Measurements from ENCODE around the gene C8G. TPM values are rescaled to one million over a fixed set of nuclear protein-coding genes. Genes with fewer than 3 reads are reported as not detected.

The C8G gene
- total RNA-seq, 1 donor from 2014 or later = 2.8 TPM

DNA sequence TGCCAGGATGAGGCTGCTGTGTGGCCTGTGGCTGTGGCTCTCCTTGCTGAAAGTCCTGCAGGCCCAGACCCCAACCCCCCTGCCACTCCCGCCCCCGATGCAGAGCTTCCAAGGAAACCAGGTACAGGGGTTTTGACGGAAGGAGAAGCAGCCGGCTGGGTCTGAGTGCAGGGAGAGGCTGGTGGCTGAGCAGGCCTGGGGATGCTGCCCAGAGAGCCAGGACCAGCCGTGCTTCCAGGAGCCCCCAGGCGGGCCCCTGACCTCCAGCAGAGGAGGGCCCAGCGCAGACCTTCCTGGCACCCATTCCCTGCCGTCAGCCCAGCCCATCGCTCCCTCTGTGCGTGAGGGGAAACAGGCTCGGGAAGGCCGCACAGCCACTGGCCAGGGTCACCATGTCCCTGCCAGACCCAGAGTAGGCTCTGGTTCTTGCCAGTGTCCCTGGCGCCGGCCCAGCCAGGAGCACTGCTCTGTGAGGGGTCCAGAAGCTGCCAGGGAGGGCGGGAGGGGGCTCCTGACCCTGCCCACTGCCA lies 7.3 kb downstream of the C8G start:
- no peak overlapping the region for H3K27ac Mint-ChIP-seq
- no peak overlapping the region for H3K4me3 Mint-ChIP-seq (ENCODE audit: low read depth)
- no peaks in the 10 kb centered on the region for H3K36me3 Mint-ChIP-seq (ENCODE audit: insufficient read depth)
- no peak for DNase-seq (ENCODE audit: low spot score, unreplicated experiment)
- H3K9me3 Mint-ChIP-seq (ENCODE audit: low read depth) = peaks cover 7% of the 10 kb centered on the region
- H3K4me1 Mint-ChIP-seq (ENCODE audit: low read depth) = peaks cover 2% of the 10 kb centered on the region
- no peaks in the 10 kb centered on the region for H3K27me3 Mint-ChIP-seq
- TF ChIP-seq, protein P1, sequence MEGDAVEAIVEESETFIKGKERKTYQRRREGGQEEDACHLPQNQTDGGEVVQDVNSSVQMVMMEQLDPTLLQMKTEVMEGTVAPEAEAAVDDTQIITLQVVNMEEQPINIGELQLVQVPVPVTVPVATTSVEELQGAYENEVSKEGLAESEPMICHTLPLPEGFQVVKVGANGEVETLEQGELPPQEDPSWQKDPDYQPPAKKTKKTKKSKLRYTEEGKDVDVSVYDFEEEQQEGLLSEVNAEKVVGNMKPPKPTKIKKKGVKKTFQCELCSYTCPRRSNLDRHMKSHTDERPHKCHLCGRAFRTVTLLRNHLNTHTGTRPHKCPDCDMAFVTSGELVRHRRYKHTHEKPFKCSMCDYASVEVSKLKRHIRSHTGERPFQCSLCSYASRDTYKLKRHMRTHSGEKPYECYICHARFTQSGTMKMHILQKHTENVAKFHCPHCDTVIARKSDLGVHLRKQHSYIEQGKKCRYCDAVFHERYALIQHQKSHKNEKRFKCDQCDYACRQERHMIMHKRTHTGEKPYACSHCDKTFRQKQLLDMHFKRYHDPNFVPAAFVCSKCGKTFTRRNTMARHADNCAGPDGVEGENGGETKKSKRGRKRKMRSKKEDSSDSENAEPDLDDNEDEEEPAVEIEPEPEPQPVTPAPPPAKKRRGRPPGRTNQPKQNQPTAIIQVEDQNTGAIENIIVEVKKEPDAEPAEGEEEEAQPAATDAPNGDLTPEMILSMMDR (IDR thresholded peaks at IDR 0.05; ENCODE audit: unreplicated experiment) = no peak

DNA sequence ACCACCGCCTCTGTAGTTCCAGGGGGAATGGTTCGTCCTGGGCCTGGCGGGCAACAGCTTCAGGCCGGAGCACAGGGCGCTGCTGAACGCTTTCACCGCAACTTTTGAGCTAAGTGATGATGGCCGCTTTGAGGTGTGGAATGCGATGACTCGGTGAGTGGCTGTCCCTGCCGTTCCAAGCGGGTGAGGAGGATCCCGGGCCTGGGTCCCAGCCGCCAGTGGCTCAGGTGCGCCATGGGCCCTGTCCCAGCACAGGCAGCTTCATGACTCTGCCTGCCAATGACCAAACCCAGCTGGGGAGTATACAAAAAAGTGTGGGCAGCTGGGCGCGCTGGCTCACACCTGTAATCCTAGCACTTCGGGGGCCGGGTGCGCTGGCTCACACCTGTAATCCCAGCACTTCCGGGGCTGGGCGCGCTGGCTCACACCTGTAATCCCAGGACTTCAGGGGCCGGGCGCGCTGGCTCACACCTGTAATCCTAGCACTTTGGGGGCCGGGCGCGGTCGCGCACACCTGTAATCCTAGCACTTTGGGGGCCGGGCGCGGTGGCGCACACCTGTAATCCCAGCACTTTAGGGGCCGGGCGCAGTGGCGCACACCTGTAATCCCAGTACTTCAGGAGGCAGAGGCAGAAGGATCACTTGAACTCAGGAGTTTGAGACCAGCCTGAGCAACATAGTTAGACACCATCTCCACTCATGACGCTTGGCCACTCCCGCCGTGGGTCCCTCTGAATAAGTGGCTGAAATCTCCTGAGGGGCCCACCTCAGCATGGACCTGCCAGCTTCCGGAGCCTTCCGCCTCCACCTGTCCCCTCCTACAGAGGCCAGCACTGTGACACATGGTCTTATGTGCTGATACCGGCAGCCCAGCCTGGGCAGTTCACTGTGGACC lies 8.1 kb downstream of the C8G start:
- no peak for DNase-seq (ENCODE audit: low spot score, unreplicated experiment)
- H3K36me3 Mint-ChIP-seq (ENCODE audit: insufficient read depth) = no peaks in the 10 kb centered on the region

DNA sequence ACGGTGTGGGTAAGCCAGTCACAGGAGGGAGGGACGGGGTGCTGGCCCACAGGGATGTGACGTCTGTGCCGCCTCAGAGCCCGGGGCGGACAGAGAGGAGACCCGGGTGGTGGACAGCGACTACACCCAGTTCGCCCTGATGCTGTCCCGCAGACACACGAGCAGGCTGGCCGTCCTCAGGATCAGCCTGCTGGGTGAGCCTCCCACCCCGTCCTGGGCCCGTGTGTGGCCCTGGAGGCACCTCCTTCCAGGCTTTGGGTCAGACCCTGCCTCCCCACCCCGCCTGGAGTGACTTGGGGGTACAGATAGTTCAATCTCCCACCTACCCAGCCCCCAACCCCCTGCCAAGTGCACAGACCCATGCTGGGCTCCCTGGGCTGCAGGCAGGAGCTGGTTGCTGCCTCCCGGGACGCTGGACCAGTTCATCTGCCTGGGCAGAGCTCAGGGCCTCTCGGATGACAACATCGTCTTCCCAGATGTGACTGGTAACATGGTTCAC lies 8.8 kb downstream of the C8G start:
- no peaks in the 10 kb centered on the region for H3K27me3 Mint-ChIP-seq
- H3K4me3 Mint-ChIP-seq (ENCODE audit: low read depth) = no peak overlapping the region
- DNase-seq (ENCODE audit: low spot score, unreplicated experiment) = no peak
- H3K36me3 Mint-ChIP-seq (ENCODE audit: insufficient read depth) = no peaks in the 10 kb centered on the region
- H3K9me3 Mint-ChIP-seq (ENCODE audit: low read depth) = peaks cover 7% of the 10 kb centered on the region
- TF ChIP-seq, protein P1 (IDR thresholded peaks at IDR 0.05; ENCODE audit: unreplicated experiment) = no peak
- H3K4me1 Mint-ChIP-seq (ENCODE audit: low read depth) = no peaks in the 10 kb centered on the region
- no peak overlapping the region for H3K27ac Mint-ChIP-seq

More for the DNA sequence above, 8.1 kb downstream of the C8G start:
- Mint-ChIP-seq H3K4me1 (ENCODE audit: low read depth) (peaks cover under 1% of the 10 kb centered on the region), H3K9me3 (ENCODE audit: low read depth) (peaks cover 7% of the 10 kb centered on the region), H3K4me3 (ENCODE audit: low read depth) (no peak overlapping the region), H3K27ac (no peak overlapping the region), H3K27me3 (no peaks in the 10 kb centered on the region)
- TF ChIP-seq, protein P1 (IDR thresholded peaks at IDR 0.05; ENCODE audit: unreplicated experiment) = no peak

DNA sequence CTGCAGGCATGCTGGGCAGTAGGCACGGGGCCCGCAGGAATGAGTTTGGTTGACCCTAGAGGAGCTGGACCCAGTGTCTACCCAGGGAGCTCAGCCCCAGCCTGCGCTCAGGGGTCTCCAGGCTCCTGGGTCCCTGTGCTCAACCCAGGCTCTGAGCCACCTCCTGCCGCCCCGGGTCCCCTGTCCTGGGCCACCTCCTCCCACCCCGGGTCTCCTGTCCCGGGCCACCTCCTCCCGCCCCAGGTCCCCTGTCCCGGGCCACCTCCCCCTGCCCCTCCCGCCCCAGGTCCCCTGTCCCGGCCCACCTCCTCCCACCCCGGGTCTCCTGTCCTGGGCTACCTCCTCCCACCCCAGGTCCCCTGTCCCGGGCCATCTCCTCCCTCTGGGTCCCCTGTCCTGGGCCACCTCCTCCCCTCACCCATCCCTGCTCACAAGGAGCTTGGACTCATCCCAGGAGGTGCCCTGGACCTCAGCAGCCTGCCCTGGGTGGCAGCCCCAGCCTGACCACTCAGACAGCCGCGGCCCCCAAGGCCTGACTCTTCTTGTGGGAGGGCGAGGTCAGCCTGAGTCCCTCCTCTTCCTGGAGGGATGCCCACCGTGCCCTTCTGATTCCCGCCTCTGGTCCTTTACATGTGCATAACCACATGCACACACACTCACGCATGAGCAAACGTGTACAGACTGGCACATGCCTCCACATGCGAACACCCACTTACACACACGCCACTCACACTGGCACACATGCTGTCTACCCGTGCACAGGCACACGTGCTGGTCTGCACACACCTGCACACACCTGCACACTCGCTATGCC lies 9.4 kb downstream of the C8G start:
- TF ChIP-seq, protein P1 (IDR thresholded peaks at IDR 0.05; ENCODE audit: unreplicated experiment) = no peak
- no peaks in the 10 kb centered on the region for H3K36me3 Mint-ChIP-seq (ENCODE audit: insufficient read depth)
- peaks cover 7% of the 10 kb centered on the region for H3K9me3 Mint-ChIP-seq (ENCODE audit: low read depth)
- no peak overlapping the region for H3K4me3 Mint-ChIP-seq (ENCODE audit: low read depth)
- DNase-seq (ENCODE audit: low spot score, unreplicated experiment) = no peak
- H3K4me1 Mint-ChIP-seq (ENCODE audit: low read depth) = no peaks in the 10 kb centered on the region
- no peaks in the 10 kb centered on the region for H3K27me3 Mint-ChIP-seq
- H3K27ac Mint-ChIP-seq = no peak overlapping the region

Data from progenitor cell of endocrine pancreas (in vitro differentiated cells).